Aortic smooth muscle cell (primary cell): ENCODE data around the gene ERN1. TPM values are rescaled to one million over a fixed set of nuclear protein-coding genes. Genes with fewer than 3 reads are reported as not detected.

ENCODE experiments used
- total RNA-seq: library from RNA; depleted of rRNA; stranded (reverse); fragments of >200 nt; gene quantifications from 2 replicates; pipeline ENCODE4 v1.2.3, GENCODE V29; 2014

ERN1 gene
- 7.6 and 7.9 TPM in 2 replicates for total RNA-seq

DNA sequence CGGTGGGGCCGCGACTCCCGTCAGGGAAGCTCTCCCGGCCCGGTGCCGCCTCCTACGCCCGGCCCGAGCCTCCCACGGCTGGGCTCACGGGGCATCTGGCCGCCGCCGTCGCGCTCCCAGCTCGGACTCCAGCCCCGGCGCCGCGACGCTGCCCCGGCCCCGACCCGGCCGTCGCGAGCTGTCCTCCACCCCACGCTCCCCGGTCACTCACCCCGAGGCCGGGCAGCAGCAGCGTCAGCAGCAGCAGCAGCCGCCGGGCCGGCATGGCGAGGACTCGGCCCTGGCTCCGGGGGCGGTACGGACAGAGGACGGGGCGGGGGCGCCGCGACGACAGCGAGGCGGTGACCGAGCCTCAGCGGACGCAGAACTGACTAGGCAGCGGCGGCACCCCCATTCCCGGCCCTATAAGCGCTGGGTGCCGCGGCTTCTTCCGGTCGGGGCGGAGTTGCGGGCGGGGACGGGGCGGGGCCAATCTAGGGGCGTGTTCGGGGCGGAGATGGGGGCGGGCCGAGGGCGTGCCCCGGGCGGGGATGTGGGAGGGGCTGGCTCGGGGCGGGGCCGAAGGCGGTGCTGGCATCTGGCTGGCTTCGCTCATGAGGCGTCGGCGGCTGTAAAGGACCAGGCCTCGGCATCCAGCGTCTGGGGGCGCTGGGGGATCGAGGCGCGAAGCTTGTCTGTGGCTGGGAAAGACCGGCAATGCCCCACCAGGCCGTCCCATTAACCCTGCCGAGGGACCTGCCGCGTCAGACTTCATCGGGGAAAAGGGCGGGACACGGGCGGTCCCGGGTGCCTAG, at the start of gene ERN1:
Gene ERN1 (minus strand): TSS at position 380 of the 794 bp plus-strand sequence. CDS start 115 bp downstream, at position 265.

DNA sequence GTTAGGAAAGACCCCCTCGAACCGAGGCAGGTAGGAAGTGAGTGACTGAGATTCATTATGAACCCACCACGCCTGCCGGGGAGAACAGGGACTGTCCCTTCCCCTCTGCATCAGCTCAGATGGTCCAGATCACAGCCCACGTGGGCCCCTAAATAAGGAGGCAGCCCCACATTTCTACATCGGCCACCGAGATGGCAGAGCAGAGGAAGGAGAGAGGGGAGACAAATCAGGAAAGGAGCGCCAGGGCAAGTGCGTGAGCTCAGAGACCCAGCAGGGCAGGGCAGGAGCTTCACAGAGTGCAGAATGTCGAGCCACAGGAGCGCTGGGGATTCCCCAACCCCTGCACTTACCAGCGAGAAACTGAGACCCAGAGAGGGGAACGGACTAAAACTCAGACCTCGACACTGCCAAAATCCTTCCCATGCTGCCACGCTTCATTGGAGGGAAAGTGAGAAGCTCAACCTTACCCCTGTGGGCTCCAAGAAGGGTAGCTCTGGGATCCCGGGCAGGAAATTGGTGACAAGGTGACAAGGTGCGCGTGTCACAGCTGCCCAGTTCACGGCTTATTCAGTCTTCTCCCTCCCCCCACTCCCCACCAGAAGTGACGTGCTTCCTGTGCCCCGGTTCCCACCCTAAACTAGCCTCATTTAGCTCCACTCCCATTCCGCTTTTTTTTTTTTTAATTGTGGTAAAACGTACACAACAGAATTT, 109.7 kb downstream of the ERN1 start, which contains the start of gene ICAM2:
Gene ICAM2 (minus strand): TSS at position 578 of the 711 bp plus-strand sequence. CDS start 13,942 bp downstream, outside the sequence.

DNA sequence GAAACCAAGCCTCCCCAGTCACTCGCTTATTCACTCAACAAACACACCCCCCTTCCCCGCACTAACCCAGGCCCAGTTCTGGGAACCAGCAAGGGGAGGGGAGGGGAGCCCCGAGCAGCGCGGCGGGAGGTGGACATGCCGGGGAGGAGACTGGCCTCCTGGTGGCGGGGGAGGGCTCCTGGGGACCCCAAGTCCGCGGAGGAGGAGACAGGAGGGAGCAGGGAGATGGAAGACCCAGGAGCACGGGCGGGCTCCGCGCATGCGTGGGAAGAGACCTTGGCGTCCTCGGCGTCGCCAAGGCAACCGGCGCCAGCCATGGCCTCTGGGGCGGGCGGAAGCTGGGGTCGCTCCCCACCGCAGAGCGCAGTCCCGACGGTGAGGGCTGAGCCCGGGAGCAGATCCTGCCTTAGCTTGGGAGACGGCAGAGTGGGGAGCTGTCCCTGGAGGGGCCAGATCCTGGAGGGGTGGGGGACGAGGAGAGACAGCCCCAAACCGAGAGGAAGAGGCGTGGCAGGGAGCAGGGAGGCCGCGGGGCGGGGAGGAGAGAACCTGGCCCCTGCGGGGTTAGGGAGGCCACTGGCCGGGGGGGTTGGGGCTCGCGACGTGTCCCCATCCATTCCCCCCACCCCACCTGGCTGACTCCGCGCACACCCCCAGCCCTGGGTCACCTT, 131.8 kb downstream of the ERN1 start, which contains the start of gene PRR29:
Gene PRR29 (plus strand): TSS at position 302 of the 671 bp plus-strand sequence. CDS start 14 bp downstream, at position 316.

Other genes with a start within 250 kb of the ERN1 start
- not detected in 2 replicates for gene GH2, start 248.2 kb downstream of the ERN1 start, total RNA-seq
- not detected in 2 replicates for gene CSH1, start 233.6 kb downstream of the ERN1 start, total RNA-seq
- not detected in 2 replicates for gene CSHL1, start 218.9 kb downstream of the ERN1 start, total RNA-seq
- not detected in 2 replicates for gene GH1, start 211.3 kb downstream of the ERN1 start, total RNA-seq
- gene CD79B, start 197.8 kb downstream of the ERN1 start, total RNA-seq: 2.1 and 2.9 TPM in 2 replicates
- 0.12 and 0.13 TPM in 2 replicates for gene SCN4A, start 157.2 kb downstream of the ERN1 start, total RNA-seq
- 1.5 and 2.5 TPM in 2 replicates for gene PRR29, start 131.8 kb downstream of the ERN1 start, total RNA-seq
- 22.9 and 44.0 TPM in 2 replicates for gene ICAM2, start 109.5 kb downstream of the ERN1 start, total RNA-seq
- gene TEX2, start 133.1 kb upstream of the ERN1 start, total RNA-seq: 26.0 and 32.9 TPM in 2 replicates